Stimulated activated CD8-positive, alpha-beta memory T cell treated with anti-CD3 and anti-CD28 coated beads, Interleukin-12 subunit alpha, Interleukin-12 subunit beta, amount 100 ng/mL, for 24 hours (primary cell): Measurements from ENCODE around the gene DHRS7C.

ENCODE experiments used
- DNase-seq: peaks from one replicate; pipeline ENCODE4 v3.0.0-alpha.2; 2020; ENCODE audit errors: extremely low read depth

The DHRS7C gene

GRCh38 chr17:9766970-9767369 lies 24.4 kb downstream of the DHRS7C start:
- no peak for DNase-seq

DNA sequence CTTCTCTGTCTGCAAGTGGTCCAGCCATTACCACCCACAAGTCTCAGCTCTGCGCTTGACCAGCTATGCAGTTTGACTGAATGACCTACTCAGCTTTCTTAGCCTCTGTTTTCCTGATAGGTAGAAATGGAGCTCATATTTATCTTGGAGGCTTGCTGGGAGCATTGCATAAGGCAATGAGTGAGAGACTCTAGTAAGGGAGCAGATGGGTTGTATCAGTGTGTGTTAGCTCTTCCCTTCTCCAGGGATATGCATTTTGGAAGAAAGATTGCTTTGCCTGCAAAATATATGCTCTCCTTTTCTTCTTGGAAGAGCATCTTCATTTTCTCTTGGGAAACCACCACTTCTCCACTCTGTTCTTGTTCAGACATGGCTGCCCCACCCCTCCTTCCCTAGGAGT lies 26.1 kb downstream of the DHRS7C start:
- DNase-seq, result no peak

DNA sequence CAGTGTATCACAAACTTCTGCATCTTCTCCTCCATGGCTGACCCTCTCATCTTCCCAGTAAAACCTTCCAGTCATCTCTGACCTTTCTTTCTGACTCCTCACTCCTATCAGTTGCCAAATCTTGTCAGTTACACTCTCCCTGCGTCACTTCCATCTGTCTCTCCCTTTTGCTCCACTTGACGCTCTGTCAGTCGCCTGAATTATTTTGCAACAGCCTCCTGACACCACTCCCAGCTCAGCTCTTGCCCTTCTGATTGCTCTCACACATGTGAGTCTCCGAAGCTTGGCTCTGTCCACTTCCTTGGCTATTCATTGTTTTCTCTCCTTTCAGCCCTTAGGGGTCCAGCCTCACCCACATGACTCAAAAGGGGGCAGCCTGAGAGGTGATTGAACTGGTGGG lies 27.7 kb downstream of the DHRS7C start:
- DNase-seq, result no peak

GRCh38 chr17:9760266-9760665 lies 31.1 kb downstream of the DHRS7C start:
- no peak for DNase-seq

GRCh38 chr17:9755083-9755482 lies 36.3 kb downstream of the DHRS7C start:
- no peak for DNase-seq

DNA sequence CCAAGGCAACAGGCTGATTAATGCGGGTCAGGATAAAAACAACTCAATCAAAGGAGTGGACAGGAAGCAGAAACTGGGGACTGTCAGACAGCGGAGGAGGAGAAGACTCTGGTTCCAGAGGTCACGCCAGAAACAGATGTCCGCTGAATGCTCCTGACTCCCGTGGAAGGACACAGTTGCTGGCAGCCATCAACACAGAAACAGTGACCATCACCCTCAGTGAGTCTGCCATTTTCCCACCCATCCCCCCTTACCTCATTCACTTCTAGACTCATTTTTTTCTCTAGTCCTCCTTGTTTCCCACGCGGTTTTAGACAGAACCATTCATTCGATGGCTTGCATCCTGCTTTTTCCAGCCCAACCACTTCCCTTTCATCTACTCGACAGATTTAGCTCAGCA lies 40.9 kb downstream of the DHRS7C start:
- DNase-seq, result no peak

DNA sequence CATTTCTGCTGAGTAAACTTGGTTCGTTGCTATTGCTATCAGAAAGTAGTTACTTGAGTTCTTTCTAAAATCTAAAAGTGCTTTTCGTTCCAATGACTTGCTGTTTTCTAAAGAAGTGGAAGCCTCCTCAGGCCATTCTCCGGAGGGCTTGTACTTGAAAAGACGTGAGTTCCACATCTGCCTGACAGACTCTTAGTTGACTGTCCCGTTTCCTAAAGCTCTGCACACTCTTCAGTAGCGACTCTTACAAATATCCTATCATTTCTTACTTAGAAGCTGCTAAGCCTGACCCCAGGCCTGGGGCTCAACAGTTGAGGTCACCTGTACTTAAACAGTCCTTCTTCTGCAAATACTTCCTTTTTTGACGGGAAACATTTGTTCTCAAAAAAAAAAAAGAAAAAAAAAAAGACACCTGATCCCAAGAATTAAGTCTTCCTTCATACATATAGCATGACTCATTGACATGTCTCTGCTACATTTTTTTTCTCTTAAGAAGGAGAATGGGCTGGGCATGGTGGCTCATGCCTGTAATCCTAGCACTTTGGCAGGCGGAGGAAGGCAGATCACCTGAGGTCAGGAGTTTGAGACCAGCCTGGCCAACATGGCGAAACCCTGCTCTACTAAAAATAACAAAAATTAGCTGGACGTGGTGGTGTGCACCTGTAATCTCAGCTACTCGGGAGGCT lies 61.5 kb downstream of the DHRS7C start:
- no peak for DNase-seq

GRCh38 chr17:9729034-9729650 lies 62.2 kb downstream of the DHRS7C start:
- DNase-seq, result no peak

DNA sequence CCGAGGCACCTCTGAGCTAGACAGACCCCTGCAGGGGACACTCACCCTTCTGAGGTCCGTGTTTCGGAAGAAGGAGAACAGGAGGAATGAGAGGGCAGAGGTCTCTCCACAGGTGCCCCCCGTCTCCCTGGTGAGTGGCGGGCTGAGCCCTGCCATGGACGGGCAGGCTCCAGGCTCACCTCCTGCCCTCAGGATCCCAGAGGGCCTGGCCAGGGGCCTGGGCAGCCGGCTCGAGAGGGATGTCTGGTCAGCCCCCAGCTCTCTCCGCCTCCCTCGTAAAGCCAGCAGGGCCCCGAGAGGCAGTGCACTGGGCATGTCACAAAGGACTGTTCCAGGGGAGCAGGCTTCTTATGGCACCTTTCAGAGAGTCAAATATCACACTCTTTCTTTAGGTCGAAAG lies 62.8 kb downstream of the DHRS7C start:
- no peak for DNase-seq

DNA sequence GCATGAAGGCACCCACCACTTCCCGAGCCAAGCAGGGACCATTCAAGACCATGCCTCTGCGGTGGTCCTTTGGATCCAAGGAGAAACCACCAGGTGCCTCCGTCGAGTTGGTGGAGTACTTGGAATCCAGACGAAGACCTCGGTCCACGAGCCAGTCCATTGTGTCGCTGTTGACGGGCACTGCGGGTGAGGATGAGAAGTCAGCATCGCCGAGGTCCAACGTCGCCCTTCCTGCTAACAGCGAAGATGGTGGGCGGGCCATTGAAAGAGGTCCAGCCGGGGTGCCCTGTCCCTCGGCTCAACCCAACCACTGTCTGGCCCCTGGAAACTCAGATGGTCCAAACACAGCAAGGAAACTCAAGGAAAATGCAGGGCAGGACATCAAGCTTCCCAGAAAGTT lies 63.4 kb downstream of the DHRS7C start:
- no peak for DNase-seq

- DNase-seq, result no peak
Measured at GRCh38 chr17:9726291-9726690, 65.1 kb downstream of the DHRS7C start.

DNA sequence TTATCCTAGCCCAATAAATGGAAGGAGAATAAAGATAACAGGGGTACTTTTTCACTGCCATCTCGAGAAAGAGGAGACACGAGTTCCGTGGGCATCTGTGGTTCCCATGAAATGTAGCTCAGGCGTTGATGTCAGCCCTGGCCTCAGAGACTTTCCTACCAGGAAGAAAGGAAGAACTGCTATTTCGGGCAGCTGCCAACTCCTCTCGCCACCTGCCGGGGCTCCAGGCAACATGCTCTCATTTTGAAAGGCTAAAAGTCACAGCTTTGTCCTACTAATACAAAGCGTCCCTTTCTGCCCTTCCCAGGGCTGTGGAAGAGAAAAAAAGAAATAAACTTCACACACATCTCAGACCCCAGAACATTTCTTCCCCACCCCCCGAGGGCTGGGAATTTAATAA lies 65.8 kb downstream of the DHRS7C start:
- DNase-seq, result no peak
